Common myeloid progenitor, CD34-positive (primary cell): ENCODE measurements around the gene RAPGEF6.
A peak's percentile ranks its signal among the peaks of the same experiment; 100 is the strongest.

ENCODE experiments used
- CTCF ChIA-PET: fragments of 350-600 bp; sonication (Branson Sonifier 250); formaldehyde crosslinking; loops from one replicate; lab custom pipeline; 2021; ENCODE audit warnings: antibody characterized with exemption; lab: Charles Lee
- POLR2A ChIA-PET: fragments of 350-600 bp; sonication (Branson Sonifier 250); formaldehyde crosslinking; loops from one replicate; lab custom pipeline; 2021; ENCODE audit warnings: antibody characterized with exemption; lab: Charles Lee
- DNase-seq, 3 donors: peaks; one replicate each; pipeline versions ENCODE4 v3.0.0 to v3.0.0-alpha.2; 2013
- H3K27ac ChIP-seq, 2 experiments: 1 replicate in 1 of 2; 2 replicates in 1 of 2; pipeline ENCODE4 v1.7.0; 2013; ENCODE audit warnings: inconsistent platforms in 2 of 2, low read length in 2 of 2, mild to moderate bottlenecking in 2 of 2, low read depth in 1 of 2, moderate library complexity in 1 of 2; ENCODE audit not compliant: severe bottlenecking in 2 of 2, insufficient read depth in 1 of 2, poor library complexity in 1 of 2
- H3K27me3 ChIP-seq, 5 experiments: replicated peaks in 2 of 5; 1 replicate in 3 of 5; 2 replicates in 2 of 5; pipeline versions ENCODE4 v1.6.1 to v1.7.0; 2013; ENCODE audit warnings: low read length in 4 of 5, mild to moderate bottlenecking in 2 of 5, moderate library complexity in 2 of 5, inconsistent platforms in 1 of 5; ENCODE audit not compliant: insufficient read depth in 5 of 5, control insufficient read depth in 4 of 5
- H3K36me3 ChIP-seq, 4 experiments: 1 replicate in 2 of 4; 2 replicates in 2 of 4; pipeline versions ENCODE4 v1.6.1 to v1.7.0; 2013; ENCODE audit warnings: low read length in 3 of 4, control low read depth in 1 of 4, mild to moderate bottlenecking in 1 of 4; ENCODE audit not compliant: control insufficient read depth in 4 of 4, insufficient read depth in 4 of 4
- H3K4me1 ChIP-seq, 4 experiments: 1 replicate in 3 of 4; 2 replicates in 1 of 4; pipeline versions ENCODE4 v1.6.1 to v1.7.1; 2013; ENCODE audit warnings: low read length in 3 of 4, mild to moderate bottlenecking in 3 of 4, control low read depth in 1 of 4, inconsistent platforms in 1 of 4, moderate library complexity in 1 of 4; ENCODE audit not compliant: control insufficient read depth in 4 of 4, insufficient read depth in 4 of 4; ENCODE audit errors: control extremely low read depth in 1 of 4
- H3K4me3 ChIP-seq, 7 experiments: 1 replicate in 4 of 7; 2 replicates in 3 of 7; pipeline versions ENCODE4 v1.5.1 to v1.7.0; 2013; ENCODE audit warnings: mild to moderate bottlenecking in 7 of 7, low read length in 6 of 7, moderate library complexity in 6 of 7, inconsistent platforms in 2 of 7, low read depth in 2 of 7, control low read depth in 1 of 7; ENCODE audit not compliant: insufficient read depth in 4 of 7, control insufficient read depth in 1 of 7; ENCODE audit errors: extremely low read depth in 1 of 7
- H3K9me3 ChIP-seq, 5 experiments: 1 replicate in 4 of 5; 2 replicates in 1 of 5; pipeline versions ENCODE4 v1.6.1 to v1.7.1; 2013; ENCODE audit warnings: low read length in 4 of 5, mild to moderate bottlenecking in 2 of 5, inconsistent platforms in 1 of 5, low read depth in 1 of 5, moderate library complexity in 1 of 5; ENCODE audit not compliant: control insufficient read depth in 4 of 5, insufficient read depth in 2 of 5; ENCODE audit errors: control extremely low read depth in 1 of 5
- WGBS: methylation state at CpG from one replicate; pipeline ENCODE4 v1.1.5; 2013; ENCODE audit not compliant: insufficient coverage; 5-methylcytosine and 5-hydroxymethylcytosine counted together

The RAPGEF6 gene

GRCh38 chr5:131564229-131564652, 70.8 kb downstream of the RAPGEF6 start:
- no peaks in the 10 kb centered on the region for H3K27me3 ChIP-seq
- POLR2A ChIA-PET, result no interaction called here
- H3K36me3 ChIP-seq, result peaks cover 2 to 9% (median 4%) of the 10 kb centered on the region in 4 experiments
- CTCF ChIA-PET, result interaction anchor here (1.0 to 2.3 kb wide), 4 partner anchors 18 to 444 kb away, joined by 3 to 11 read pairs (median 4); no protein-coding TSS in a partner anchor
- H3K4me1 ChIP-seq, result peaks cover 0 to 10% (median 2%) of the 10 kb centered on the region in 4 experiments
- DNase-seq, result no peak
- WGBS, result 96% methylated on average over 2 of the region's 4 CpGs
- H3K27ac ChIP-seq, result no peak overlapping the region
- H3K4me3 ChIP-seq, result no peak overlapping the region
- H3K9me3 ChIP-seq, result no peaks in the 10 kb centered on the region

- Histone ChIP-seq H3K4me3 (no peak overlapping the region), H3K36me3 (peaks cover 2 to 13% (median 4%) of the 10 kb centered on the region in 4 experiments), H3K4me1 (peaks cover 0 to 10% (median 2%) of the 10 kb centered on the region in 4 experiments), H3K27me3 (no peaks in the 10 kb centered on the region), H3K27ac (no peak overlapping the region), H3K9me3 (no peaks in the 10 kb centered on the region)
- DNase-seq, result peak in 1 of 3 donors; percentile 28
- POLR2A ChIA-PET, result no interaction called here
- CTCF ChIA-PET, result interaction anchor here (0.7 to 2.3 kb wide), 3 partner anchors 26 to 1626 kb away, joined by 3 to 11 read pairs (median 5); no protein-coding TSS in a partner anchor
- 95% methylated on average over 6 of the region's 8 CpGs for WGBS
Measured at GRCh38 chr5:131563434-131564228, 71.4 kb downstream of the RAPGEF6 start.

- ChIA-PET POLR2A (no interaction called here), CTCF (interaction anchor here (0.5 kb wide), 1 partner anchor 268 kb away, joined by 3 read pairs; no protein-coding TSS in a partner anchor)
- DNase-seq, result peak in 1 of 3 donors; percentile 39
- Histone ChIP-seq H3K9me3 (no peaks in the 10 kb centered on the region), H3K4me1 (peaks cover 16 to 62% (median 38%) of the 10 kb centered on the region in 4 experiments), H3K4me3 (no peak overlapping the region), H3K27ac (peak overlapping the region in 1 of 2 experiments; percentile 31), H3K27me3 (no peaks in the 10 kb centered on the region), H3K36me3 (peaks cover 0 to 10% (median 2%) of the 10 kb centered on the region in 4 experiments)
- WGBS, result 67% methylated on average over 1 of the region's 2 CpGs
Measured at GRCh38 chr5:131550606-131551005, 84.4 kb downstream of the RAPGEF6 start.

GRCh38 chr5:131548176-131548575, 86.9 kb downstream of the RAPGEF6 start:
- Histone ChIP-seq H3K4me1 (peaks cover 19 to 68% (median 42%) of the 10 kb centered on the region in 4 experiments), H3K4me3 (peak overlapping the region in 6 of 7 experiments; percentile 46 to 78 (median 71)), H3K27ac (peak overlapping the region; percentile 64 to 69), H3K9me3 (no peaks in the 10 kb centered on the region), H3K27me3 (no peaks in the 10 kb centered on the region), H3K36me3 (peaks cover 0 to 13% (median 0%) of the 10 kb centered on the region in 4 experiments)
- WGBS, result no CpG with 5 or more reads among the region's 2 CpGs
- POLR2A ChIA-PET, result no interaction called here
- CTCF ChIA-PET, result interaction anchor here (1.2 to 2.2 kb wide), 2 partner anchors 8 to 10 kb away, joined by 3 to 5 read pairs; no protein-coding TSS in a partner anchor
- peak; percentile 58 to 94 (median 88) for DNase-seq

GRCh38 chr5:131545845-131546244, 89.2 kb downstream of the RAPGEF6 start:
- DNase-seq, result no peak
- H3K27ac ChIP-seq, result no peak overlapping the region
- POLR2A ChIA-PET, result no interaction called here
- no peaks in the 10 kb centered on the region for H3K9me3 ChIP-seq
- H3K4me3 ChIP-seq, result peak overlapping the region in 4 of 7 experiments; percentile 2 to 78 (median 56)
- peaks cover 0 to 26% (median 3%) of the 10 kb centered on the region in 4 experiments for H3K36me3 ChIP-seq
- CTCF ChIA-PET, result interaction anchor here (2.1 kb wide), 1 partner anchor 13 kb away, joined by 8 read pairs; no protein-coding TSS in a partner anchor
- H3K27me3 ChIP-seq, result no peaks in the 10 kb centered on the region
- 100% methylated on average over 1 of the region's 1 CpG for WGBS
- peaks cover 14 to 54% (median 35%) of the 10 kb centered on the region in 4 experiments for H3K4me1 ChIP-seq

GRCh38 chr5:131542723-131543122, 92.3 kb downstream of the RAPGEF6 start:
- peaks cover 7 to 24% (median 13%) of the 10 kb centered on the region in 4 experiments for H3K4me1 ChIP-seq
- DNase-seq, result no peak
- POLR2A ChIA-PET, result no interaction called here
- H3K4me3 ChIP-seq, result no peak overlapping the region
- H3K36me3 ChIP-seq, result peaks cover 0 to 36% (median 9%) of the 10 kb centered on the region in 4 experiments
- no peak overlapping the region for H3K27ac ChIP-seq
- CTCF ChIA-PET, result interaction anchor here (1.2 to 2.3 kb wide), 4 partner anchors 10 to 46 kb away, joined by 3 to 11 read pairs (median 3); no protein-coding TSS in a partner anchor
- H3K27me3 ChIP-seq, result no peaks in the 10 kb centered on the region
- no CpG with 5 or more reads among the region's 1 CpG for WGBS
- H3K9me3 ChIP-seq, result no peaks in the 10 kb centered on the region
